ENCODE measurements around the gene NOS3. TPM values are rescaled to one million over a fixed set of nuclear protein-coding genes. Genes with fewer than 3 reads are reported as not detected.

Gene NOS3
- total and polyA plus RNA-seq, 9 of the 15 experiments (the other 6 are each of a cell fraction or from before 2014, with no cell fraction given) = 1.1 to 121 (median 23.6) TPM

- TF ChIP-seq TRIM25 (IDR thresholded peaks at IDR 0.05; ENCODE audit: borderline replicate concordance) (no peak), ZNF551 (CRISPR knock-in tag; IDR thresholded peaks at IDR 0.05) (no peak), ZBTB43 (CRISPR knock-in tag; IDR thresholded peaks at IDR 0.05) (no peak), ZNF668 (CRISPR knock-in tag; IDR thresholded peaks at IDR 0.05) (peak; percentile 52; the same call in 1 of the 2 replicates), ZNF280B (CRISPR knock-in tag; IDR thresholded peaks at IDR 0.05) (no peak), ZNF830 (CRISPR knock-in tag; IDR thresholded peaks at IDR 0.05) (no peak), HDAC8 (tag; IDR thresholded peaks at IDR 0.05) (no peak; the same call in 1 of the 2 replicates), ZBTB17 (CRISPR knock-in tag; IDR thresholded peaks at IDR 0.05) (no peak), ZNF407 (IDR thresholded peaks at IDR 0.05; ENCODE audit: low read depth) (no peak), PHF8 (IDR thresholded peaks at IDR 0.05; ENCODE audit: borderline replicate concordance, low read length) (no peak), ZNF512 (tag; IDR thresholded peaks at IDR 0.05) (no peak), ARID2 (IDR thresholded peaks at IDR 0.05) (no peak), ETV1 (tag; conservative IDR thresholded peaks at IDR 0.05; ENCODE audit: low read depth) (no peak; the same call in 1 of the 2 replicates), HCFC1 (IDR thresholded peaks at IDR 0.05; ENCODE audit: low read depth, low read length) (peak; percentile 50; the same call in 1 of the 2 replicates)
Measured at GRCh38 chr7:150983893-150984368, 6.9 kb upstream of the NOS3 start (continued).

Data from K562 (cell line).